Measurements from ENCODE around the gene TGFBR3. TPM values are rescaled to one million over a fixed set of nuclear protein-coding genes. Genes with fewer than 3 reads are reported as not detected.

The TGFBR3 gene
- total and polyA plus RNA-seq, 9 donors = 92.4 to 442 (median 165) TPM

- intact Hi-C loops (cut with DNase I) = no loop called here
- Histone ChIP-seq H3K9me3 (no peaks in the 10 kb centered on the region), H3K27me3 (no peaks in the 10 kb centered on the region), H3K36me3 (no peaks in the 10 kb centered on the region), H3K4me3 (no peak overlapping the region), H3K4me1 (ENCODE audit: insufficient read depth) (peaks cover 15% of the 10 kb centered on the region), H3K27ac (no peak overlapping the region)
- WGBS, 3 donors = 79 to 83% (median 82%) methylated on average over 5 of the region's 5 CpGs
- no peak for DNase-seq
- no peak for TF ChIP-seq POLR2A (IDR thresholded peaks at IDR 0.05)
- no peak for TF ChIP-seq EP300 (IDR thresholded peaks at IDR 0.05)
- TF ChIP-seq CTCF (IDR thresholded peaks at IDR 0.05) = no peak
Measured at GRCh38 chr1:91866425-91866824, 19.5 kb downstream of the TGFBR3 start.

- TF ChIP-seq CTCF (IDR thresholded peaks at IDR 0.05) (no peak), EP300 (IDR thresholded peaks at IDR 0.05) (no peak), POLR2A (IDR thresholded peaks at IDR 0.05) (no peak)
- intact Hi-C loops (cut with DNase I) = no loop called here
Measured at GRCh38 chr1:91864017-91864700, 21.8 kb downstream of the TGFBR3 start.

GRCh38 chr1:91863498-91863897, 22.5 kb downstream of the TGFBR3 start:
- H3K36me3 ChIP-seq = no peaks in the 10 kb centered on the region
- peaks cover 7% of the 10 kb centered on the region for H3K4me1 ChIP-seq (ENCODE audit: insufficient read depth)
- DNase-seq = no peak
- no peaks in the 10 kb centered on the region for H3K27me3 ChIP-seq
- H3K4me3 ChIP-seq = no peak overlapping the region
- intact Hi-C loops (cut with DNase I) = no loop called here
- 75 to 91% (median 90%) methylated on average over 3 of the region's 3 CpGs for WGBS, 3 donors
- no peaks in the 10 kb centered on the region for H3K9me3 ChIP-seq
- no peak overlapping the region for H3K27ac ChIP-seq
- TF ChIP-seq POLR2A (IDR thresholded peaks at IDR 0.05) (no peak), EP300 (IDR thresholded peaks at IDR 0.05) (no peak), CTCF (IDR thresholded peaks at IDR 0.05) (no peak)

More at GRCh38 chr1:91864017-91864700, 21.8 kb downstream of the TGFBR3 start:
- Histone ChIP-seq H3K27ac (no peak overlapping the region), H3K4me3 (no peak overlapping the region), H3K36me3 (no peaks in the 10 kb centered on the region), H3K27me3 (no peaks in the 10 kb centered on the region), H3K9me3 (no peaks in the 10 kb centered on the region), H3K4me1 (ENCODE audit: insufficient read depth) (peaks cover 8% of the 10 kb centered on the region)
- 56 to 61% (median 59%) methylated on average over 5 of the region's 5 CpGs for WGBS, 3 donors
- DNase-seq = no peak

GRCh38 chr1:91862120-91862519, 23.8 kb downstream of the TGFBR3 start:
- no peak overlapping the region for H3K4me3 ChIP-seq
- H3K27ac ChIP-seq = no peak overlapping the region
- DNase-seq = no peak
- no peaks in the 10 kb centered on the region for H3K27me3 ChIP-seq
- intact Hi-C loops (cut with DNase I) = no loop called here
- no peaks in the 10 kb centered on the region for H3K36me3 ChIP-seq
- WGBS, 3 donors = 87 to 97% (median 96%) methylated on average over 3 of the region's 3 CpGs
- peaks cover 4% of the 10 kb centered on the region for H3K4me1 ChIP-seq (ENCODE audit: insufficient read depth)
- no peak for TF ChIP-seq CTCF (IDR thresholded peaks at IDR 0.05)
- TF ChIP-seq EP300 (IDR thresholded peaks at IDR 0.05) = no peak
- no peak for TF ChIP-seq POLR2A (IDR thresholded peaks at IDR 0.05)
- H3K9me3 ChIP-seq = no peaks in the 10 kb centered on the region
